Measurements from ENCODE around the gene HPCAL1.

The HPCAL1 gene

DNA sequence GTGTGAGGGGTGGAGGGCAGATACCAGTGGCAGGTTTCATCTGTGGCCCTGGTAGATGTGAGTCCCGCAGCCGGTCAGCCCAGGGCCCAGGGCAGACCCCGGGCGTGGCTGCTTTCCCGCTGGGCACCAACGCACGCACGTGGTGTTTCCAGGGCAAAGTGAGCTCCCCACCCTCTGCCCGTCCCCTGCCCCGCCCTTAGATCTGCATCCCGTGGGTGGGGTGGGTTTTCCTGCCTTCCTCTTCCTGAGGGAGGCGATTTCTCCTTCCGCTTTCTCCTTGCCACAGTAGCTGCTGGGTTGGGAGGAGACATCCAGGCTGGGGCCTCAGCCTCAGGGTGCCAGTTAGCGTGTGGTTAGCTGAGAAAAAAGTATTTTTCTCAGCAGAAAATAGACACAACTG is 95.8 kb downstream of the HPCAL1 start:
- Histone ChIP-seq H3K27ac (ENCODE audit: low read depth, low read length) (no peak overlapping the region), H3K9me3 (ENCODE audit: control insufficient read depth, insufficient read depth, low read length) (no peaks in the 10 kb centered on the region; the same call in 1 of the 2 replicates), H3F3A (ENCODE audit: control insufficient read depth, insufficient read depth) (no peaks in the 10 kb centered on the region), H3K4me3 (ENCODE audit: low read length) (no peak overlapping the region), H3K36me3 (ENCODE audit: control insufficient read depth, low read length) (no peaks in the 10 kb centered on the region), H3K4me2 (ENCODE audit: low read length) (no peak overlapping the region), H4K20me1 (ENCODE audit: control insufficient read depth, insufficient read depth, low read depth, low read length) (no peaks in the 10 kb centered on the region), H3K79me2 (ENCODE audit: control insufficient read depth, low read length) (no peaks in the 10 kb centered on the region), H3K4me1 (ENCODE audit: control insufficient read depth, low read length) (peaks cover 7% of the 10 kb centered on the region), H3K9me2 (replicated peaks; ENCODE audit: control insufficient read depth, low read length) (no peaks in the 10 kb centered on the region), H3K27me3 (ENCODE audit: control insufficient read depth, low read length) (no peaks in the 10 kb centered on the region)
- TF ChIP-seq EZH2phosphoT487 (IDR thresholded peaks at IDR 0.05; ENCODE audit: borderline replicate concordance, low read length): no peak
- no peak for TF ChIP-seq CTCF (IDR thresholded peaks at IDR 0.05; ENCODE audit: low read depth, low read length, poor library complexity, severe bottlenecking)

GRCh38 chr2:10399358-10399757 is 96.7 kb downstream of the HPCAL1 start:
- H3K4me3 ChIP-seq (ENCODE audit: low read length): no peak overlapping the region
- H3K4me2 ChIP-seq (ENCODE audit: low read length): no peak overlapping the region
- H3K36me3 ChIP-seq (ENCODE audit: control insufficient read depth, low read length): no peaks in the 10 kb centered on the region
- H3K9me3 ChIP-seq (ENCODE audit: control insufficient read depth, insufficient read depth, low read length): no peaks in the 10 kb centered on the region; the same call in 1 of the 2 replicates
- no peaks in the 10 kb centered on the region for H4K20me1 ChIP-seq (ENCODE audit: control insufficient read depth, insufficient read depth, low read depth, low read length)
- H3K79me2 ChIP-seq (ENCODE audit: control insufficient read depth, low read length): no peaks in the 10 kb centered on the region
- H3K27ac ChIP-seq (ENCODE audit: low read depth, low read length): no peak overlapping the region
- no peaks in the 10 kb centered on the region for H3F3A ChIP-seq (ENCODE audit: control insufficient read depth, insufficient read depth)
- H3K27me3 ChIP-seq (ENCODE audit: control insufficient read depth, low read length): no peaks in the 10 kb centered on the region
- H3K4me1 ChIP-seq (ENCODE audit: control insufficient read depth, low read length): peaks cover 7% of the 10 kb centered on the region
- TF ChIP-seq EZH2phosphoT487 (IDR thresholded peaks at IDR 0.05; ENCODE audit: borderline replicate concordance, low read length) (no peak), CTCF (IDR thresholded peaks at IDR 0.05; ENCODE audit: low read depth, low read length, poor library complexity, severe bottlenecking) (no peak)
- no peaks in the 10 kb centered on the region for H3K9me2 ChIP-seq (replicated peaks; ENCODE audit: control insufficient read depth, low read length)

DNA sequence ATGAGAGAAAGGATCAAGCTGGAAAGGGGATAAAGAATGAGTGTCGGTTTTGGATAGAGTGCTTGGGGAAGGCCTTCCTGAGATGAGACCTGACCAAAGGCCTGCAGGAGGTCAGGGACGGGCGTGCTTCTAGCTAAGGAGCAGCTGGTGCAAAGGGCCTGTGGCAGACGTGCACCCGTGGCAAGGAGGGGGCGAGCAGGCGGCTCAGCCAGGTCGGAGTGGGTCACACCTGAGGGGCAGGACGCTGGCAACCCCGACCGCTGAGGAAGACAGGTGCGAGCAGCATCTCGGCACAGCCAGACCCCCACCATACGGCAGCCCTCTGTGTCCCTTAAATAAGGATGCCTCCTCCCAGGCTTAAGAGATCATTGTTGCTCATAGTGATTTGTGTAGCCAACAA is 97.3 kb downstream of the HPCAL1 start:
- TF ChIP-seq CTCF (IDR thresholded peaks at IDR 0.05; ENCODE audit: low read depth, low read length, poor library complexity, severe bottlenecking): no peak
- TF ChIP-seq EZH2phosphoT487 (IDR thresholded peaks at IDR 0.05; ENCODE audit: borderline replicate concordance, low read length): no peak
- H3K4me3 ChIP-seq (ENCODE audit: low read length): no peak overlapping the region
- H4K20me1 ChIP-seq (ENCODE audit: control insufficient read depth, insufficient read depth, low read depth, low read length): no peaks in the 10 kb centered on the region
- no peak overlapping the region for H3K27ac ChIP-seq (ENCODE audit: low read depth, low read length)
- H3K36me3 ChIP-seq (ENCODE audit: control insufficient read depth, low read length): no peaks in the 10 kb centered on the region
- no peaks in the 10 kb centered on the region for H3K9me2 ChIP-seq (replicated peaks; ENCODE audit: control insufficient read depth, low read length)
- no peaks in the 10 kb centered on the region; the same call in 1 of the 2 replicates for H3K9me3 ChIP-seq (ENCODE audit: control insufficient read depth, insufficient read depth, low read length)
- H3K4me1 ChIP-seq (ENCODE audit: control insufficient read depth, low read length): peaks cover 7% of the 10 kb centered on the region
- H3F3A ChIP-seq (ENCODE audit: control insufficient read depth, insufficient read depth): no peaks in the 10 kb centered on the region
- no peaks in the 10 kb centered on the region for H3K27me3 ChIP-seq (ENCODE audit: control insufficient read depth, low read length)
- no peaks in the 10 kb centered on the region for H3K79me2 ChIP-seq (ENCODE audit: control insufficient read depth, low read length)
- H3K4me2 ChIP-seq (ENCODE audit: low read length): no peak overlapping the region
